Uterus (tissue), 2 donors: ENCODE measurements around the gene VEPH1.

Experiments
- POLR2A ChIP-seq, 2 donors: fragments of 450-650 bp; IDR thresholded peaks; one replicate each; pipeline ENCODE4 v1.6.1; 2016; ENCODE audit warnings: antibody characterized with exemption in 2 of 2, mild to moderate bottlenecking in 1 of 2, moderate library complexity in 1 of 2
- TF ChIP-seq, protein P1 (sequence below), 4 experiments: fragments of 200-600 bp in 2 of 4; fragments of 450-650 bp in 2 of 4; sonication (generic) in 2 of 4; IDR thresholded peaks; one replicate each; pipeline ENCODE4 v1.5.1; 2016 to 2019; ENCODE audit warnings: antibody characterized with exemption in 4 of 4, mild to moderate bottlenecking in 2 of 4, moderate library complexity in 1 of 4

DNA sequence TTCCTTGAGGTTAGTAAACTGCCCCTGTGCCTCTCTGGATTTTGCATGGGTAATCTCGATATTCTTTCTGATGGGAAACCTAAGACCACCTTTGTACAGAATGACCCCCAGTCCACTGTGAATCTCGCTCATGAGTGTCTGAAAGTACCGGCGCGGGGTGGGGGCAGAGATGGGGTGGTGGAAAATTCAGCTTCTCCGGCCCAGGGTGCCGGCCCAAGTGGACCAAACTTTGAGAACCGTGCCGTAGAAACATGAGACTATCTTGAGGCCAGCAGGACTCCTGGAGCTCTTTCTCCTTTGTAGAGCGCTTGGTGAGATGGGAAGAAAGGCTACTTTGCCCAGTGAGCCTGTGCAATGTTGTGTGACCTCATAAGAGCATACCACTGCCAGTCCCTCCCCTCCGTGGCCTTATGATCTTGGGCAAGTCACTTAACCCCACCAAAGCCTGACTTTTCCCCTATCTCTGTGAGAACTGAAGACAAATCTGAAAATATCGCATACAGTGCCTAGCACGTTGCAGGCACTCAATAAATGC is 40.4 kb upstream of the VEPH1 start:
- no peak for TF ChIP-seq POLR2A (IDR thresholded peaks at IDR 0.05)
- TF ChIP-seq, protein P1, sequence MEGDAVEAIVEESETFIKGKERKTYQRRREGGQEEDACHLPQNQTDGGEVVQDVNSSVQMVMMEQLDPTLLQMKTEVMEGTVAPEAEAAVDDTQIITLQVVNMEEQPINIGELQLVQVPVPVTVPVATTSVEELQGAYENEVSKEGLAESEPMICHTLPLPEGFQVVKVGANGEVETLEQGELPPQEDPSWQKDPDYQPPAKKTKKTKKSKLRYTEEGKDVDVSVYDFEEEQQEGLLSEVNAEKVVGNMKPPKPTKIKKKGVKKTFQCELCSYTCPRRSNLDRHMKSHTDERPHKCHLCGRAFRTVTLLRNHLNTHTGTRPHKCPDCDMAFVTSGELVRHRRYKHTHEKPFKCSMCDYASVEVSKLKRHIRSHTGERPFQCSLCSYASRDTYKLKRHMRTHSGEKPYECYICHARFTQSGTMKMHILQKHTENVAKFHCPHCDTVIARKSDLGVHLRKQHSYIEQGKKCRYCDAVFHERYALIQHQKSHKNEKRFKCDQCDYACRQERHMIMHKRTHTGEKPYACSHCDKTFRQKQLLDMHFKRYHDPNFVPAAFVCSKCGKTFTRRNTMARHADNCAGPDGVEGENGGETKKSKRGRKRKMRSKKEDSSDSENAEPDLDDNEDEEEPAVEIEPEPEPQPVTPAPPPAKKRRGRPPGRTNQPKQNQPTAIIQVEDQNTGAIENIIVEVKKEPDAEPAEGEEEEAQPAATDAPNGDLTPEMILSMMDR (IDR thresholded peaks at IDR 0.05) = no peak
